Muscle layer of duodenum (tissue), 2 donors: Measurements from ENCODE around the gene TIMM23.
A peak's percentile ranks its signal among the peaks of the same experiment; 100 is the strongest.
"Not testable (repeated sequence)": the region's sequence is repeated elsewhere in the genome, so short reads cannot be mapped to it uniquely, and the experiment has no call there.

Source experiments
- H3K27ac ChIP-seq: one replicate; pipeline ENCODE4 v1.7.0; 2013; ENCODE audit warnings: mild to moderate bottlenecking, low read length
- H3K27me3 ChIP-seq: one replicate; pipeline ENCODE4 v1.7.0; 2013; ENCODE audit warnings: low read depth, mild to moderate bottlenecking, control low read depth, low read length
- H3K36me3 ChIP-seq, 2 donors: one replicate each; pipeline ENCODE4 v1.7.0; 2013; ENCODE audit warnings: low read length in 2 of 2, control low read depth in 1 of 2, mild to moderate bottlenecking in 1 of 2; ENCODE audit not compliant: insufficient read depth in 2 of 2, control insufficient read depth in 1 of 2
- H3K4me1 ChIP-seq, 2 donors: one replicate each; pipeline ENCODE4 v1.7.0; 2013; ENCODE audit warnings: low read length in 2 of 2, mild to moderate bottlenecking in 2 of 2, control low read depth in 1 of 2, moderate library complexity in 1 of 2; ENCODE audit not compliant: insufficient read depth in 2 of 2, control insufficient read depth in 1 of 2
- H3K4me3 ChIP-seq, 2 donors: one replicate each; pipeline ENCODE4 v1.7.0; 2013; ENCODE audit warnings: low read length in 2 of 2, low read depth in 1 of 2, mild to moderate bottlenecking in 1 of 2
- H3K9me3 ChIP-seq, 2 donors: one replicate each; pipeline ENCODE4 v1.7.0; 2013; ENCODE audit warnings: low read length in 2 of 2, control low read depth in 1 of 2, mild to moderate bottlenecking in 1 of 2; ENCODE audit not compliant: control insufficient read depth in 1 of 2
- donor health status: healthy.

The TIMM23 gene

GRCh38 chr10:45972106-45972812 lies at the start of gene TIMM23:
TSS of gene TIMM23 (plus strand) at chr10:45972489. CDS start at chr10:45972625, 136 bp downstream.
- Histone ChIP-seq H3K27ac (peak within 1 kb of the TSS; percentile 69), H3K4me3 (peak within 1 kb of the TSS; percentile 79 to 84), H3K4me1 (peaks cover 0 to 21% of the 10 kb centered on the region in 2 donors)
- not testable (repeated sequence) for H3K36me3 ChIP-seq, H3K27me3 ChIP-seq, H3K9me3 ChIP-seq

- not testable (repeated sequence) for H3K36me3 ChIP-seq, H3K4me1 ChIP-seq, H3K4me3 ChIP-seq, H3K9me3 ChIP-seq, H3K27me3 ChIP-seq, H3K27ac ChIP-seq
Measured at GRCh38 chr10:45926790-45927189, 45.5 kb upstream of the TIMM23 start.

- H3K36me3 ChIP-seq, H3K9me3 ChIP-seq, H3K27ac ChIP-seq, H3K4me1 ChIP-seq, H3K4me3 ChIP-seq, H3K27me3 ChIP-seq: not testable (repeated sequence)
Measured at GRCh38 chr10:45931305-45931704, 41.0 kb upstream of the TIMM23 start.

GRCh38 chr10:45934788-45935187 lies 37.5 kb upstream of the TIMM23 start:
- H3K27ac ChIP-seq, H3K4me3 ChIP-seq, H3K9me3 ChIP-seq, H3K4me1 ChIP-seq, H3K27me3 ChIP-seq, H3K36me3 ChIP-seq: not testable (repeated sequence)

- not testable (repeated sequence) for H3K27ac ChIP-seq, H3K4me1 ChIP-seq, H3K36me3 ChIP-seq, H3K9me3 ChIP-seq, H3K27me3 ChIP-seq, H3K4me3 ChIP-seq
Measured at GRCh38 chr10:45939176-45939697, 33.1 kb upstream of the TIMM23 start.

GRCh38 chr10:45941196-45941595 lies 31.1 kb upstream of the TIMM23 start:
- not testable (repeated sequence) for H3K27ac ChIP-seq, H3K27me3 ChIP-seq, H3K4me3 ChIP-seq, H3K4me1 ChIP-seq, H3K36me3 ChIP-seq, H3K9me3 ChIP-seq

GRCh38 chr10:45945476-45945875 lies 26.8 kb upstream of the TIMM23 start:
- H3K4me3 ChIP-seq, H3K4me1 ChIP-seq, H3K36me3 ChIP-seq, H3K27me3 ChIP-seq, H3K27ac ChIP-seq, H3K9me3 ChIP-seq: not testable (repeated sequence)

- H3K36me3 ChIP-seq, H3K4me1 ChIP-seq, H3K4me3 ChIP-seq, H3K27ac ChIP-seq, H3K9me3 ChIP-seq, H3K27me3 ChIP-seq: not testable (repeated sequence)
Measured at GRCh38 chr10:45947363-45947762, 24.9 kb upstream of the TIMM23 start.

GRCh38 chr10:45948801-45949200 lies 23.5 kb upstream of the TIMM23 start:
- not testable (repeated sequence) for H3K27me3 ChIP-seq, H3K4me3 ChIP-seq, H3K9me3 ChIP-seq, H3K4me1 ChIP-seq, H3K36me3 ChIP-seq, H3K27ac ChIP-seq

- H3K4me1 ChIP-seq, H3K9me3 ChIP-seq, H3K27me3 ChIP-seq, H3K36me3 ChIP-seq, H3K4me3 ChIP-seq, H3K27ac ChIP-seq: not testable (repeated sequence)
Measured at GRCh38 chr10:45954367-45954766, 17.9 kb upstream of the TIMM23 start.

GRCh38 chr10:45956634-45957033 lies 15.7 kb upstream of the TIMM23 start:
- H3K27me3 ChIP-seq, H3K9me3 ChIP-seq, H3K4me3 ChIP-seq, H3K27ac ChIP-seq, H3K36me3 ChIP-seq, H3K4me1 ChIP-seq: not testable (repeated sequence)

- not testable (repeated sequence) for H3K27me3 ChIP-seq
Measured at GRCh38 chr10:45957928-45958327, 14.4 kb upstream of the TIMM23 start.

More at GRCh38 chr10:45957928-45958327, 14.4 kb upstream of the TIMM23 start:
- H3K27ac ChIP-seq, H3K4me3 ChIP-seq, H3K4me1 ChIP-seq, H3K9me3 ChIP-seq, H3K36me3 ChIP-seq: not testable (repeated sequence)
